Measurements from ENCODE around the gene ZNF777. TPM values are rescaled to one million over a fixed set of nuclear protein-coding genes. Genes with fewer than 3 reads are reported as not detected.

The ZNF777 gene
- total and polyA plus RNA-seq, 2 experiments from 2014 or later = 5.6 to 14.8 TPM

GRCh38 chr7:149478754-149479153 lies 17.9 kb upstream of the ZNF777 start:
- WGBS (ENCODE audit: low lambda C conversion rate, missing lambda C conversion rate) = 100% methylated on average over 1 of the region's 1 CpG
- H3K27me3 ChIP-seq = no peaks in the 10 kb centered on the region
- H3K79me2 ChIP-seq = no peaks in the 10 kb centered on the region
- H2AFZ ChIP-seq = no peak overlapping the region
- H3K36me3 ChIP-seq (replicated peaks; ENCODE audit: insufficient read depth, low read depth) = no peaks in the 10 kb centered on the region
- no peak for DNase-seq (ENCODE audit: low spot score)
- H3K4me2 ChIP-seq = no peak overlapping the region
- no peak overlapping the region for H3K27ac ChIP-seq
- no peak for TF ChIP-seq EZH2phosphoT487 (IDR thresholded peaks at IDR 0.05; ENCODE audit: low read depth, severe bottlenecking, unreplicated experiment)
- no peak for TF ChIP-seq EZH2 (IDR thresholded peaks at IDR 0.05; ENCODE audit: borderline replicate concordance)
- TF ChIP-seq, protein P1, sequence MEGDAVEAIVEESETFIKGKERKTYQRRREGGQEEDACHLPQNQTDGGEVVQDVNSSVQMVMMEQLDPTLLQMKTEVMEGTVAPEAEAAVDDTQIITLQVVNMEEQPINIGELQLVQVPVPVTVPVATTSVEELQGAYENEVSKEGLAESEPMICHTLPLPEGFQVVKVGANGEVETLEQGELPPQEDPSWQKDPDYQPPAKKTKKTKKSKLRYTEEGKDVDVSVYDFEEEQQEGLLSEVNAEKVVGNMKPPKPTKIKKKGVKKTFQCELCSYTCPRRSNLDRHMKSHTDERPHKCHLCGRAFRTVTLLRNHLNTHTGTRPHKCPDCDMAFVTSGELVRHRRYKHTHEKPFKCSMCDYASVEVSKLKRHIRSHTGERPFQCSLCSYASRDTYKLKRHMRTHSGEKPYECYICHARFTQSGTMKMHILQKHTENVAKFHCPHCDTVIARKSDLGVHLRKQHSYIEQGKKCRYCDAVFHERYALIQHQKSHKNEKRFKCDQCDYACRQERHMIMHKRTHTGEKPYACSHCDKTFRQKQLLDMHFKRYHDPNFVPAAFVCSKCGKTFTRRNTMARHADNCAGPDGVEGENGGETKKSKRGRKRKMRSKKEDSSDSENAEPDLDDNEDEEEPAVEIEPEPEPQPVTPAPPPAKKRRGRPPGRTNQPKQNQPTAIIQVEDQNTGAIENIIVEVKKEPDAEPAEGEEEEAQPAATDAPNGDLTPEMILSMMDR (IDR thresholded peaks at IDR 0.05; ENCODE audit: poor library complexity) = no peak
- no peaks in the 10 kb centered on the region for H3K9me3 ChIP-seq (ENCODE audit: low read depth)
- H3K4me1 ChIP-seq (ENCODE audit: insufficient read depth) = no peaks in the 10 kb centered on the region
- H3K9me2 ChIP-seq (replicated peaks; ENCODE audit: insufficient read depth) = no peaks in the 10 kb centered on the region
- no peak overlapping the region for H3K4me3 ChIP-seq
- no peaks in the 10 kb centered on the region for H4K20me1 ChIP-seq (ENCODE audit: insufficient read depth, poor library complexity, severe bottlenecking)

DNA sequence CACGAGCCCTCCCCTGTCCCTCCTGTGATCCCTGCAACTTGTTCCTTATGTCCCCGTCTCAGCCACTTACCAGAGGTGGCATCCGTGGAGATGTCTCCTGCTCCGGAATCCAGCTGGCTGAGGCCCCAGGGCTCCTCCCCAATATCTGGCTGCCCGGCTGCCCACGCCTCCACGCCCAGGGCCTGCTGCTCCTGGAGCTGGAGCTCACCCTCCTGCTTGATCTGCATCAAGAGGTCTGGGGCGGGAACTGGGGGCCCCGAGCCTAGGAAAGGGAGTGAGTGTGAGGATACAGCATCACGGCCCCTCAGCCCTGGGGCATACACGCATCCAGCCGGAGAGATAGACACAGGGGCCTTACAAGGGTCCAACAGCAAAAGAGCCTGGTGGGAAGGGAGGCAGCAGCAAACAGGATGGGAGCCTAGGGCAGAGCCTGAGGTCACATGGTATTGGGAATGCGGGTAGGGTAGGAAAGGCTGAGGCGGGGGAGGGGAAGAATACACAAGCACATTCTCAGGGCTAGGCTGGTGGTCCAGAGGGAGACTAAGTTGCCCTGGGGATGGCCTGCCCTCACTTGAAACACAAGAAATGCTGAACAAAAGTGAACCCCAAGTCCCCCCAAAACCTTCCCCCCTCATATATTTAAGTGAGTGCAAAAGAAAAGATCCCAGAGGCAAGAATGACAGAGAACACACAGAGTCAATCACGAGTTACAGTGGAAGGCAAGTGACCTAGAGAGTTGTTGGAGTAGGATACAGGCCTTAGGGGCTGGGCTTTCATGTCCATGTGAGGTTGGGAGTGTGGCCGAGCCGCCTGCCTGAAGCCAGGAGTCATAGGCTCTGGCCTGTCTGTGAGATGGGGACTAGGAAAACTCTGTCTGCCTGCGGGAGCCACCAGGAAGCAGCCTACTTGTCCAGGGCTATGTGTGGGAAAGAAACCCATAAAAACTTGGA lies 16.9 kb upstream of the ZNF777 start:
- H3K9me2 ChIP-seq (replicated peaks; ENCODE audit: insufficient read depth) = no peaks in the 10 kb centered on the region
- no peaks in the 10 kb centered on the region for H3K79me2 ChIP-seq
- H3K4me2 ChIP-seq = no peak overlapping the region
- H4K20me1 ChIP-seq (ENCODE audit: insufficient read depth, poor library complexity, severe bottlenecking) = no peaks in the 10 kb centered on the region
- 94% methylated on average over 16 of the region's 18 CpGs for WGBS (ENCODE audit: low lambda C conversion rate, missing lambda C conversion rate)
- TF ChIP-seq, protein P1 (IDR thresholded peaks at IDR 0.05; ENCODE audit: poor library complexity) = no peak
- TF ChIP-seq EZH2 (IDR thresholded peaks at IDR 0.05; ENCODE audit: borderline replicate concordance) (no peak), EZH2phosphoT487 (IDR thresholded peaks at IDR 0.05; ENCODE audit: low read depth, severe bottlenecking, unreplicated experiment) (no peak)
- no peaks in the 10 kb centered on the region for H3K4me1 ChIP-seq (ENCODE audit: insufficient read depth)
- no peak overlapping the region for H3K4me3 ChIP-seq
- no peak for DNase-seq (ENCODE audit: low spot score)
- no peak overlapping the region for H2AFZ ChIP-seq
- H3K36me3 ChIP-seq (replicated peaks; ENCODE audit: insufficient read depth, low read depth) = no peaks in the 10 kb centered on the region
- H3K9me3 ChIP-seq (ENCODE audit: low read depth) = no peaks in the 10 kb centered on the region
- no peaks in the 10 kb centered on the region for H3K27me3 ChIP-seq
- H3K27ac ChIP-seq = no peak overlapping the region

GRCh38 chr7:149476791-149477190 lies 15.9 kb upstream of the ZNF777 start:
- H3K4me3 ChIP-seq = no peak overlapping the region
- no peaks in the 10 kb centered on the region for H3K9me2 ChIP-seq (replicated peaks; ENCODE audit: insufficient read depth)
- no peak overlapping the region for H3K27ac ChIP-seq
- WGBS (ENCODE audit: low lambda C conversion rate, missing lambda C conversion rate) = 95% methylated on average over 12 of the region's 12 CpGs
- no peaks in the 10 kb centered on the region for H3K36me3 ChIP-seq (replicated peaks; ENCODE audit: insufficient read depth, low read depth)
- H3K27me3 ChIP-seq = no peaks in the 10 kb centered on the region
- no peaks in the 10 kb centered on the region for H3K9me3 ChIP-seq (ENCODE audit: low read depth)
- H3K79me2 ChIP-seq = no peaks in the 10 kb centered on the region
- no peaks in the 10 kb centered on the region for H3K4me1 ChIP-seq (ENCODE audit: insufficient read depth)
- H2AFZ ChIP-seq = no peak overlapping the region
- no peaks in the 10 kb centered on the region for H4K20me1 ChIP-seq (ENCODE audit: insufficient read depth, poor library complexity, severe bottlenecking)
- no peak for TF ChIP-seq EZH2phosphoT487 (IDR thresholded peaks at IDR 0.05; ENCODE audit: low read depth, severe bottlenecking, unreplicated experiment)
- TF ChIP-seq, protein P1 (IDR thresholded peaks at IDR 0.05; ENCODE audit: poor library complexity) = no peak
- TF ChIP-seq EZH2 (IDR thresholded peaks at IDR 0.05; ENCODE audit: borderline replicate concordance) = no peak
- DNase-seq (ENCODE audit: low spot score) = no peak
- H3K4me2 ChIP-seq = no peak overlapping the region
